ENCODE results near the gene SH3RF3.

Gene SH3RF3

GRCh38 chr2:109513749-109514588, 385.0 kb downstream of the SH3RF3 start:
- DNase-seq, result no peak

DNA sequence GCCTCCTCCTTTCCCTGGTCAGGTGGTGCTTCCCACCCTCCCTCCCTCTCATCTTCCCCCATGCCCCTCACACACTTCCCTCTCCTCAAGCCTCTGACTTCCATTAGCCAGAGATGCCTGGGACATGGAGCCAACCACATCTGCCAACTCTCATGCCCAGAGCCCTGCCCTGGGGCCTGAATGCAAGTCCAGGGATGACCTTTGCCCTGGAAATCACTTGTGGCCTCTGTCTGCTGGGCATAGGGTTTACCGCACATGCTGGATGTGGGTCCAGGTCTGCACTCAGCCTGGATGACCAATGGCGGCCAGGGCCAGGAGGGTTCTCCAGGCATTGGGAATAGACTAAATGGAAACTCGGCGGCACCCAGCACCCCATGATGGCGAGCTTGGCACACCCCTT, 385.9 kb downstream of the SH3RF3 start:
- DNase-seq, result no peak

- DNase-seq, result no peak
Measured at GRCh38 chr2:109516445-109517117, 387.6 kb downstream of the SH3RF3 start.

- DNase-seq, result no peak
Measured at GRCh38 chr2:109517118-109517889, 388.3 kb downstream of the SH3RF3 start.

DNA sequence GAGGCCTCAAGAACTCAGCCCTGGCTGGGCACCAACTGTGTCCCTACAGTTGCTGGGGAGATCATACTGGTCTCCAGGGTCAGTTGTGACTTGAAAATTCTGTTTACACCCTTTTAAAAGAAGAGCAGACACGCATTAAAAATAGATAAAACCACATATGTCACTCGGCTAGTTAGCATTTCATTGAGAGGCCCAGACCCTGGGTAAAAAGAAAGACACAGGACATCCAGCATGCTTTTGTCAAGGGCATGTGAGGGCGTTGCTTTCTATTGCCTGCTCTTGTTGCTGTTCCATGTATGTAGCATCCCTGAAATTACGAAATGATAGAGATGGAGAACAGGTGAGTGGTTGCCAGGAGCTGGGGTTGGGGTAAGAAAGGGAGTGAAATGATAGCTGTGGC, 390.5 kb downstream of the SH3RF3 start:
- DNase-seq, result no peak

- DNase-seq, result no peak
Measured at GRCh38 chr2:109521233-109522062, 392.4 kb downstream of the SH3RF3 start.

DNA sequence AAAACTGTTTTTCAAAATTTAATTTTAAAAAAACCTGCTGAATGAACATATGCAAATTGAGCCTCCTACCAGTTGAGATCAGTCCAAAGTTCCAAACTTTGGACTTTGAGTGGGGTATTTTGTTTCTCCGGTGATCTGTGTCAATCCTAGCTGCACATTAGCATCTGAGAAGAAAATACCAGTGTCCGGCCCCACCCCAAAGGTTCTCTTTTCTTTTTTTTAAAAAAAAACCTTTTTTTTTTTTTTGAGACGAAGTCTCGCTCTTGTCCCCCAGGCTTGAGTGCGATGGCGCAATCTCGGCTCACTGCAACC, 393.0 kb downstream of the SH3RF3 start:
- no peak for DNase-seq

GRCh38 chr2:109523121-109523520, 394.1 kb downstream of the SH3RF3 start:
- no peak for DNase-seq

GRCh38 chr2:109523536-109524361, 394.7 kb downstream of the SH3RF3 start:
- no peak for DNase-seq

- no peak for DNase-seq
Measured at GRCh38 chr2:109525836-109526235, 396.8 kb downstream of the SH3RF3 start.

- no peak for DNase-seq
Measured at GRCh38 chr2:109526442-109526970, 397.5 kb downstream of the SH3RF3 start.

DNA sequence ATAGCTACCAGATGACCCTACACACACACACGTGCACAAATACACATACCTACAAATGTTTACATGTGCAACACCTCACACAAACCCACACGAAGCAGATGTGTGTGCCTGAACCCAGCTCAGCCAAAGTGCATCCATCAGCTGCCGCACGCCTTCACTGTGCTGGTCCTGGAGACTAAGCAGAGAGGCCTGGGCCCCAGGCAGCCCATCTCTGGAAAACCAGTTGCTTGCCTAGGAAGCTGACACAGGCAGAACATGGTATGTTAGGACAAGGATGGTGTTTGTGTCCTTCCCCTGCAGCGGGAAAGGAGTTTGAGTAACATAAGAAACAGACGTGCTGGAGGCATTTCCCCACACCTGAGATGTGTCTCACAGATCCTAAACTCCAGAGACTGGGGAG, 398.1 kb downstream of the SH3RF3 start:
- DNase-seq, result no peak

DNA sequence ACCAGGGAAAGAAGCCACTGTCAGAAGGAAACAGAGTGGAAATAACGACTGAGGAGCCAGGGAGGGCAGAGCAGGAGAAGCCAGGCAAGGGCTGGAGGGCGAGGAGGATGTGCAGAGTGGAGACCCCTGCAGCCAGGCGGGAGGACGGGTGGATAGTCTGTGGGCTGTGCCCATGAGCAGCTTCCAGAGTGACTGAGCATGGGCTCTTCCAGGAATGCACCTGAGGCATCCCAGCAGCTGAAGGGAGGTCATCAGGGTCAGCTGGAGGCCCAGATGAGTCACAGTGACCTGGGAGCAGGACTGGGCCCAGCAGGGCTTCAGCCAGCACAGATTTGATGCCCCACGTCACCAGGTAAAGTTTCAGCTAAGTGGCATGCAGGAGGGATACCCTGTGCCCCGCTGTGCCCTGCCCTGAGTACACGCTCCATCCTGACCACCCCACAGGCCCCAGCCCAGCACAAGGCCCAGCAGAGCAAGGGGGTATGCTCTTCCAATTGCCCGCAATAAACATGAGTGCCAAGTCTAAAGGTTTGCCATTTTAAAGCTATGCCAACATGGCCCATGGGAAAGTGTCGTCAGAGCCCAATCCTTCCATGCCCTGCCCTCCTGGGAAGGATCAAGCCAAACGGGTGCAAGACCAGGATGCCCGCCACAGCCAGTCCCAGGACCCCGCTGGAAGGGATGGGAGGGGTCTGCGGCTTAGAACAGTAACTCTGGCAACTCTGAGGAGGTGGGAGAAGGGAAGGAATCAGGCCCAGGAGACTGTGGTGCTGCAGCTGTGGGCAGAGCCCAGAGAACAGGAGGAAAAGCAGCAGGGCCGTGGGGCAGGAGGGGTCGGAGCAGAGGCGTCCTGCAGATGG, 399.1 kb downstream of the SH3RF3 start:
- DNase-seq, result no peak

- no peak for DNase-seq
Measured at GRCh38 chr2:109528811-109529501, 400.0 kb downstream of the SH3RF3 start.

- DNase-seq, result no peak
Measured at GRCh38 chr2:109529532-109530449, 400.8 kb downstream of the SH3RF3 start.

- no peak for DNase-seq
Measured at GRCh38 chr2:109530712-109531111, 401.7 kb downstream of the SH3RF3 start.

DNA sequence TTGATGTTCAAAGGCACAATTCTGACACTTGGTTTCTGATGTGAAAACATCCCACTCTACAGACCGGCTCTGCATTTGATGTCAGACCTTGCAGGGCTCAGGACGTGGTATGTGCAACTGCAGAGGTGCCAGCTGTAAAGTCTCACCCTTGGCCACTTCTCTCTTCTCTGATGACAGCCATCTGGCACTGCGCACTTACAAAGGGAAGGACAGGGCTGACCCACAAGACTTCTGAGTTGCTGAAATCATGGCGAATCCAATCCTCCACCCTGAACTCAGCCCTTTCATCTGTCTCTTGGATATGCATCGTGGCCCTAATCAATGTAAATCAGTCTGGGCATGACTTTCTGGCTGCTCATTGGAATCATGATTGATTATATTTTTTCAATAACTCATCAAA, 402.2 kb downstream of the SH3RF3 start:
- no peak for DNase-seq

DNA sequence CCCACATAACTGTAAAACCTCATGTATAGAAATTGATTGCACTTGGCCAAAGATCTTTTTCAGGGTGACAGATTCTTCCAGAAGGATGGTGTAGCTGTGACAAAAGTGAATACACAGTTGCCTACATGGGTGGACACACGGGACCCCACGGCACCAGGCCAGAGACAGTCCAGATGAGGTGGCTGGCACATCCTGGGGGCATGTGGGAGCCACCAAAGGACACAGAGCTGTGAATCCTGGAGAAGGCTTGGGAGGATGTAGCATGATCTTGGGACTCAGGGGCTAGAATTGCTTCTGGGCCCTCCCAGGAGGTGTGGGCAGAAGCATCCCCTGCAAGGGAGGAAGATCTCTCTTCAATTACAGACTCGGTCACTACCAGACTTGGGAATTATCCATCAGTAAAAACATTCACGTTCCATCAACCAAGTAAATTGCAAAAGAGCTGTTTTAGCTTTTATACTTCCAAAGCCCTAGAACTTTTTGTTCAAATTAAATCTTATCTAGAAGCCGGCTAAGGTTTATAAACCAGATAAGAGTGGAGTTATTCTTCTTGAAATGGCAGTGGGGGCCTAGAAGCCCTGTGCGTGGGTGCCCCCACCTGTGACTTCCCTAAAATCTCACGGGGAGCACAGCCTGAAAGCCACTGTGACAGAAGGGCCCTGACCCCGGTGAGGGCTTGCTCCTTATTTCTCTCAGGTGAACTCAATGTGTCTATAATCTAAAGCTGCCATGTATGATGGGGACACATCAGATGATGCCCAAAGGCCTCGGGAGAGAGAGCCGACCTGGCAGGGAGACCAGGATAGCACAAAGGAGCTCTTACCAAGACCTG, 403.1 kb downstream of the SH3RF3 start:
- no peak for DNase-seq
